Measurements from ENCODE around the gene PCDHAC2.

Gene PCDHAC2

DNA sequence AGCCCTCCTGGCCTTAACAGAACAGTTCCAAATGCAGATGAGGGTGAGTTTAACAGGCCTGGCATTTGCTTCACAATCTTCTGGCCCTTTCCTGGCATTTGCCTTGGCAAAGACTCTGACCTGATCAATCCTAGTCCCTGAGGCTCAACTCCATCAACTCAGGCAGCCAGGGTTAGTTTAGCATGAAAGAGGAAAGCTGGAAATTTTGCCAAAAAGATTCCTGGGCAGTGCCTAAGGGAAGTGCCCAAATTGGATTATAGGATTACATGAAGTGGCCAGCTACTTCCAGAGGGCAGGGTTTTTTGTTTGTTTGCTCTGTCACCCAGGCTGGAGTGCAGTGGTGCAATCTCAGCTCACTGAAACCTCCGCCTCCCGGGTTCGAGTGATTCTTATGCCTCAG is 36.8 kb downstream of the PCDHAC2 start:
- no peaks in the 10 kb centered on the region for H3K79me2 ChIP-seq (ENCODE audit: low read length)
- no peak overlapping the region for H3K9ac ChIP-seq (ENCODE audit: low read length)
- H3K9me3 ChIP-seq (replicated peaks; ENCODE audit: insufficient read depth, low read length) = no peaks in the 10 kb centered on the region
- no peak overlapping the region for H2AFZ ChIP-seq (ENCODE audit: low read length)
- no peaks in the 10 kb centered on the region for H4K20me1 ChIP-seq (ENCODE audit: insufficient read depth, low read length)
- H3K4me2 ChIP-seq (ENCODE audit: low read depth, low read length) = no peak overlapping the region
- TF ChIP-seq EZH2phosphoT487 (IDR thresholded peaks at IDR 0.05; ENCODE audit: low read length) = no peak
- TF ChIP-seq, protein P1, sequence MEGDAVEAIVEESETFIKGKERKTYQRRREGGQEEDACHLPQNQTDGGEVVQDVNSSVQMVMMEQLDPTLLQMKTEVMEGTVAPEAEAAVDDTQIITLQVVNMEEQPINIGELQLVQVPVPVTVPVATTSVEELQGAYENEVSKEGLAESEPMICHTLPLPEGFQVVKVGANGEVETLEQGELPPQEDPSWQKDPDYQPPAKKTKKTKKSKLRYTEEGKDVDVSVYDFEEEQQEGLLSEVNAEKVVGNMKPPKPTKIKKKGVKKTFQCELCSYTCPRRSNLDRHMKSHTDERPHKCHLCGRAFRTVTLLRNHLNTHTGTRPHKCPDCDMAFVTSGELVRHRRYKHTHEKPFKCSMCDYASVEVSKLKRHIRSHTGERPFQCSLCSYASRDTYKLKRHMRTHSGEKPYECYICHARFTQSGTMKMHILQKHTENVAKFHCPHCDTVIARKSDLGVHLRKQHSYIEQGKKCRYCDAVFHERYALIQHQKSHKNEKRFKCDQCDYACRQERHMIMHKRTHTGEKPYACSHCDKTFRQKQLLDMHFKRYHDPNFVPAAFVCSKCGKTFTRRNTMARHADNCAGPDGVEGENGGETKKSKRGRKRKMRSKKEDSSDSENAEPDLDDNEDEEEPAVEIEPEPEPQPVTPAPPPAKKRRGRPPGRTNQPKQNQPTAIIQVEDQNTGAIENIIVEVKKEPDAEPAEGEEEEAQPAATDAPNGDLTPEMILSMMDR (IDR thresholded peaks at IDR 0.05; ENCODE audit: low read length) = no peak
- no peak for TF ChIP-seq EZH2 (optimal IDR thresholded peaks at IDR 0.05; ENCODE audit: low read depth, low read length)
- no peak overlapping the region for H3K4me3 ChIP-seq (ENCODE audit: low read length)
- H3K9me2 ChIP-seq (replicated peaks; ENCODE audit: insufficient read depth, low read length) = no peaks in the 10 kb centered on the region
- DNase-seq = no peak
- no peaks in the 10 kb centered on the region for H3K27me3 ChIP-seq (replicated peaks; ENCODE audit: insufficient read depth, low read length)
- H3K4me1 ChIP-seq (ENCODE audit: low read length) = no peaks in the 10 kb centered on the region
- no peak overlapping the region for H3K27ac ChIP-seq (ENCODE audit: low read length)
- H3F3A ChIP-seq (ENCODE audit: insufficient read depth, low read length) = no peaks in the 10 kb centered on the region
- H3K36me3 ChIP-seq (replicated peaks; ENCODE audit: insufficient read depth, low read length) = no peaks in the 10 kb centered on the region

DNA sequence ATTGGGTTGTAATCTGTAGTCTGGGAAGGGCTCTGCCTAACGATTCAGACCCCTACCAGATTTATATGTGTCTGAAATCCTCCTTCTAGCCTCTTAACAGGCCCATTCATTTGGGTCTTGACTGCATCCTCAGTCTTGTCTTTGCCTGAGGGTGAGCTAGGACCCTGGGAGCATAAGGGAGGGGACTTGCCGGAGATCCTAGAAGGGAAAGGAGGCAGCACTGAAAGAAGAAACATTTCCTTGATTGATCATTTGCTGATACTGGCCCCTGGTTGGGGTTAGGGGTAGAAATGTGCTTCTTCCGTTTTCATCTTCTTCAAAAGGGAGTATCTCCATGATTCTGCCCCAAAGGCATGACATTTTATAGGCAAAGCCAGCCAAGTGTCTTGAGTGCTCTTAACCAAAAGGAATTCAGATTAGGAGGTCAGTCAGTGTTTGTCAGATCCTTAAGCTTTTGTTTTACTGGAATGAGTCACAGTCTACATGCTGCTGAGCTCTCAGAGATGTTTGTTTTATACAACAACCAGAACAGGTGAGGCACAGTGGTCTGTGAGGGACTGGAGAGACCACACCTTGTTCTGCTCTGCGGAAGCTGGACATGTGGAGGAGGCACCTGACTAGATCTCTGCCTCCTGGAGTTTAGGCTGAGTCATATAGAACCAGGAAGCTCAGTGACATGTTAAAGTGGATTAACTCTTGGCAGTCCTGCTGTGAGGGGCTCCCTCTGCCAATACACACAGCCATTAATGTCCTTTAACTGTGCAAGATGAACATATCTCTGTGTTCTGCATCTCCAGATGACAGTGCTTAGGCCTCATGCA is 37.7 kb downstream of the PCDHAC2 start:
- no peak for TF ChIP-seq EZH2phosphoT487 (IDR thresholded peaks at IDR 0.05; ENCODE audit: low read length)
- TF ChIP-seq EZH2 (optimal IDR thresholded peaks at IDR 0.05; ENCODE audit: low read depth, low read length) = no peak
- TF ChIP-seq, protein P1 (IDR thresholded peaks at IDR 0.05; ENCODE audit: low read length) = no peak
- H3K9me2 ChIP-seq (replicated peaks; ENCODE audit: insufficient read depth, low read length) = no peaks in the 10 kb centered on the region
- H3K4me2 ChIP-seq (ENCODE audit: low read depth, low read length) = no peak overlapping the region
- no peaks in the 10 kb centered on the region for H3K79me2 ChIP-seq (ENCODE audit: low read length)
- no peaks in the 10 kb centered on the region for H3K9me3 ChIP-seq (replicated peaks; ENCODE audit: insufficient read depth, low read length)
- no peak for DNase-seq
- H3K27me3 ChIP-seq (replicated peaks; ENCODE audit: insufficient read depth, low read length) = no peaks in the 10 kb centered on the region
- no peaks in the 10 kb centered on the region for H4K20me1 ChIP-seq (ENCODE audit: insufficient read depth, low read length)
- no peaks in the 10 kb centered on the region for H3K4me1 ChIP-seq (ENCODE audit: low read length)
- H2AFZ ChIP-seq (ENCODE audit: low read length) = no peak overlapping the region
- H3K4me3 ChIP-seq (ENCODE audit: low read length) = no peak overlapping the region
- no peak overlapping the region for H3K27ac ChIP-seq (ENCODE audit: low read length)
- H3K36me3 ChIP-seq (replicated peaks; ENCODE audit: insufficient read depth, low read length) = no peaks in the 10 kb centered on the region
- H3F3A ChIP-seq (ENCODE audit: insufficient read depth, low read length) = no peaks in the 10 kb centered on the region
- H3K9ac ChIP-seq (ENCODE audit: low read length) = no peak overlapping the region

DNA sequence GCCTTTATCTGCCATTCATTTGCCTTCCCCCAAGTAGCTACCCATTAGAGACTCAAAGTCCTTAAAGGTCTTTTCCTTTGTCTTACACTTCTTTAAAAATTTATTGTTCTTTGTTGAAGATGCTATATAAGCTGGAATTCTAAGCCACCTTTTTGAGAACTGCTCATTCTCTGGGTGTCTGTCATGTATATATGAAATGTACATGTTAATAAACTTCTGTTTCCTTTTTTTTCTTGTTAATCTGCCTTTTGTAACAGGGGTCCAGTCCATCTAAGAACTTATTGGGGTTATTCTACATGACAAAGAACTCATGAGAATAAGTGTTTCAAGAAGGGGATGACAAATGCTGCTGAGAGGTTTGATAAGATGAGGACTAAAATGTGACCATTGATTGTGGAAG is 41.5 kb downstream of the PCDHAC2 start:
- TF ChIP-seq EZH2phosphoT487 (IDR thresholded peaks at IDR 0.05; ENCODE audit: low read length) = no peak
- no peak for TF ChIP-seq EZH2 (optimal IDR thresholded peaks at IDR 0.05; ENCODE audit: low read depth, low read length)
- TF ChIP-seq, protein P1 (IDR thresholded peaks at IDR 0.05; ENCODE audit: low read length) = no peak
- no peak overlapping the region for H3K4me3 ChIP-seq (ENCODE audit: low read length)
- H3K79me2 ChIP-seq (ENCODE audit: low read length) = no peaks in the 10 kb centered on the region
- no peaks in the 10 kb centered on the region for H3F3A ChIP-seq (ENCODE audit: insufficient read depth, low read length)
- DNase-seq = no peak
- H4K20me1 ChIP-seq (ENCODE audit: insufficient read depth, low read length) = no peaks in the 10 kb centered on the region
- no peaks in the 10 kb centered on the region for H3K4me1 ChIP-seq (ENCODE audit: low read length)
- no peaks in the 10 kb centered on the region for H3K36me3 ChIP-seq (replicated peaks; ENCODE audit: insufficient read depth, low read length)
- H3K27me3 ChIP-seq (replicated peaks; ENCODE audit: insufficient read depth, low read length) = no peaks in the 10 kb centered on the region
- no peaks in the 10 kb centered on the region for H3K9me3 ChIP-seq (replicated peaks; ENCODE audit: insufficient read depth, low read length)
- H3K27ac ChIP-seq (ENCODE audit: low read length) = no peak overlapping the region
- H3K4me2 ChIP-seq (ENCODE audit: low read depth, low read length) = no peak overlapping the region
- no peak overlapping the region for H3K9ac ChIP-seq (ENCODE audit: low read length)
- H2AFZ ChIP-seq (ENCODE audit: low read length) = no peak overlapping the region
- H3K9me2 ChIP-seq (replicated peaks; ENCODE audit: insufficient read depth, low read length) = no peaks in the 10 kb centered on the region

Data from MM.1S (cell line).